ENCODE measurements around the gene TSPAN15.

Gene TSPAN15

DNA sequence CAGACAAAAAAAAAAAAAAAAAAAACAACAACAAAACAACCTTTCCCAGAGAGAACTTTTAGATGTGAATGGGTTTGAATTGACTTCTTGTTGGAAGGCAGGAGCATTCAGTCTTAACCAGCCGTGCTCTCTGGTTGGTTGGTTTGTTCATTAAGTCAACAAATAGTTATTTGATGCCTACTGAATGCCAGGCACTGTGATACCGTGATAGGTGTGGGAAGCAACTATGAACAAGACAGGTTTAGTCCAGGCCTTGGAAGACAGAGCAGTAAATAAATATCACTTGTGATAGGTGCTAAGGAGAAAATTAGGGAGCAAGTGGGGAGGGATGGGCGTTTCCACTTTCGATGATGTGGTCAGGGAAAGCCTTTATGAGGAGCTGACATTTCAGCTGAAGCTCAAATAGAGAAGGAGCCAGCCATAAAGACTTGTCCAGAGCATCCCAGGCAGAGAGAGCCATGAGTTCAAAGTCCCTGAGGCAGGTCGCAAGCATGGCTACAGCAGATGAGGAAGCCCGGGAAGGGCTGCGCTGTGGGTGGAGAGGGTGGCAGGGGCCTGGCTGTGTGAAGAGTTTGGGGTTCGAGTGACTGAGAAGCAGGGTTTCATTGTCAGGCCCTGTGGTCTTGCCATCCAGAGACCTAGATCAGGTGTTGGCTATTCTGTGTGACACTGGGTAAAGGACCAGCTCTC is 8.0 kb downstream of the TSPAN15 start:
- Histone ChIP-seq H3K27ac (ENCODE audit: low read depth, low read length, poor library complexity, severe bottlenecking) (no peak overlapping the region), H3K27me3 (ENCODE audit: insufficient read depth, low read length) (no peaks in the 10 kb centered on the region), H3K79me2 (ENCODE audit: insufficient read depth, low read length) (no peaks in the 10 kb centered on the region), H4K20me1 (ENCODE audit: insufficient read depth, low read length) (no peaks in the 10 kb centered on the region), H3K36me3 (ENCODE audit: insufficient read depth, low read length) (no peaks in the 10 kb centered on the region), H3F3A (ENCODE audit: insufficient read depth, low read length) (no peaks in the 10 kb centered on the region), H3K4me1 (ENCODE audit: insufficient read depth, low read length, severe bottlenecking) (no peaks in the 10 kb centered on the region), H3K9me3 (ENCODE audit: low read length) (no peaks in the 10 kb centered on the region), H3K9me2 (ENCODE audit: low read depth, low read length) (no peaks in the 10 kb centered on the region), H3K4me2 (ENCODE audit: low read length) (no peak overlapping the region), H2AFZ (ENCODE audit: low read length) (no peak overlapping the region), H3K4me3 (ENCODE audit: low read depth, low read length, poor library complexity, severe bottlenecking) (no peak overlapping the region), H3K9ac (ENCODE audit: low read length) (no peak overlapping the region)
- TF ChIP-seq, protein P1, sequence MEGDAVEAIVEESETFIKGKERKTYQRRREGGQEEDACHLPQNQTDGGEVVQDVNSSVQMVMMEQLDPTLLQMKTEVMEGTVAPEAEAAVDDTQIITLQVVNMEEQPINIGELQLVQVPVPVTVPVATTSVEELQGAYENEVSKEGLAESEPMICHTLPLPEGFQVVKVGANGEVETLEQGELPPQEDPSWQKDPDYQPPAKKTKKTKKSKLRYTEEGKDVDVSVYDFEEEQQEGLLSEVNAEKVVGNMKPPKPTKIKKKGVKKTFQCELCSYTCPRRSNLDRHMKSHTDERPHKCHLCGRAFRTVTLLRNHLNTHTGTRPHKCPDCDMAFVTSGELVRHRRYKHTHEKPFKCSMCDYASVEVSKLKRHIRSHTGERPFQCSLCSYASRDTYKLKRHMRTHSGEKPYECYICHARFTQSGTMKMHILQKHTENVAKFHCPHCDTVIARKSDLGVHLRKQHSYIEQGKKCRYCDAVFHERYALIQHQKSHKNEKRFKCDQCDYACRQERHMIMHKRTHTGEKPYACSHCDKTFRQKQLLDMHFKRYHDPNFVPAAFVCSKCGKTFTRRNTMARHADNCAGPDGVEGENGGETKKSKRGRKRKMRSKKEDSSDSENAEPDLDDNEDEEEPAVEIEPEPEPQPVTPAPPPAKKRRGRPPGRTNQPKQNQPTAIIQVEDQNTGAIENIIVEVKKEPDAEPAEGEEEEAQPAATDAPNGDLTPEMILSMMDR (IDR thresholded peaks at IDR 0.05; ENCODE audit: low read length): no peak
- no peak for TF ChIP-seq EZH2 (IDR thresholded peaks at IDR 0.05; ENCODE audit: borderline replicate concordance, low read length)

DNA sequence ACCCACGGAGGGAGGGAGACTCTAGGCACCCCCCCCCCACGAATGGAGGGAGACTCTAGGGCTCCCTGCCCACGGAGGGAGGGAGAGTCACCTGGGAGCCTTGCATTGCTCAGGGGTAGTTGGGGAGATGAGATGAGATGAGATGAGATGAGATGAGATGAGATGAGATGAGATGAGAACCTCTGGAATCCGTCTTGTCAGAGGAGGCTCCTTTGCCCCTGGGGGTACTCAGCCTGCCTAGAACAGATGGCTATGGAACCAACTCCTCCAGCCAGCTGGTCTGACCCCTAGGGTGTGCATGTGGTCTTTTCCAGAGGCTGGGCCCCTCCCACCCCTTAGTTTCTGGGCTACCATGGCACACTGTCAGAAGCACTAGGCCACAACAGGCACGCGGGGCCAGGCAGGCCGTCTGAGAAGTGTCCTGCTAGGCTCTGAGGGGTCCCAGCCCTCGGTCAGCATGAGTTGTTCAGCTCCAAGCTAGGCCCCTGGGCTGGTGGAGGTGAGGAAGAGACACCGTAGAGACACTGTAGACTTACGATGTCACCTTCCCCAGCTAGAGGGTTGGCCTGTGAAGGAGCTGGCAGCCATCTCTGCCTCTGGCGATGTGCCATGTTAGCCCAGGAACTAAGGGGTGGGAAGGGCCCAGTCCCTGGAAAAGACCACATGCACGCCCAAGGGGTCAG is 8.8 kb downstream of the TSPAN15 start:
- H4K20me1 ChIP-seq (ENCODE audit: insufficient read depth, low read length): no peaks in the 10 kb centered on the region
- H2AFZ ChIP-seq (ENCODE audit: low read length): no peak overlapping the region
- H3K9ac ChIP-seq (ENCODE audit: low read length): no peak overlapping the region
- TF ChIP-seq, protein P1 (IDR thresholded peaks at IDR 0.05; ENCODE audit: low read length): no peak
- no peak for TF ChIP-seq EZH2 (IDR thresholded peaks at IDR 0.05; ENCODE audit: borderline replicate concordance, low read length)
- no peaks in the 10 kb centered on the region for H3K9me2 ChIP-seq (ENCODE audit: low read depth, low read length)
- no peaks in the 10 kb centered on the region for H3K9me3 ChIP-seq (ENCODE audit: low read length)
- no peak overlapping the region for H3K4me2 ChIP-seq (ENCODE audit: low read length)
- H3K27ac ChIP-seq (ENCODE audit: low read depth, low read length, poor library complexity, severe bottlenecking): no peak overlapping the region
- H3K27me3 ChIP-seq (ENCODE audit: insufficient read depth, low read length): no peaks in the 10 kb centered on the region
- H3K36me3 ChIP-seq (ENCODE audit: insufficient read depth, low read length): no peaks in the 10 kb centered on the region
- no peaks in the 10 kb centered on the region for H3K4me1 ChIP-seq (ENCODE audit: insufficient read depth, low read length, severe bottlenecking)
- H3K79me2 ChIP-seq (ENCODE audit: insufficient read depth, low read length): no peaks in the 10 kb centered on the region
- no peaks in the 10 kb centered on the region for H3F3A ChIP-seq (ENCODE audit: insufficient read depth, low read length)
- H3K4me3 ChIP-seq (ENCODE audit: low read depth, low read length, poor library complexity, severe bottlenecking): no peak overlapping the region

DNA sequence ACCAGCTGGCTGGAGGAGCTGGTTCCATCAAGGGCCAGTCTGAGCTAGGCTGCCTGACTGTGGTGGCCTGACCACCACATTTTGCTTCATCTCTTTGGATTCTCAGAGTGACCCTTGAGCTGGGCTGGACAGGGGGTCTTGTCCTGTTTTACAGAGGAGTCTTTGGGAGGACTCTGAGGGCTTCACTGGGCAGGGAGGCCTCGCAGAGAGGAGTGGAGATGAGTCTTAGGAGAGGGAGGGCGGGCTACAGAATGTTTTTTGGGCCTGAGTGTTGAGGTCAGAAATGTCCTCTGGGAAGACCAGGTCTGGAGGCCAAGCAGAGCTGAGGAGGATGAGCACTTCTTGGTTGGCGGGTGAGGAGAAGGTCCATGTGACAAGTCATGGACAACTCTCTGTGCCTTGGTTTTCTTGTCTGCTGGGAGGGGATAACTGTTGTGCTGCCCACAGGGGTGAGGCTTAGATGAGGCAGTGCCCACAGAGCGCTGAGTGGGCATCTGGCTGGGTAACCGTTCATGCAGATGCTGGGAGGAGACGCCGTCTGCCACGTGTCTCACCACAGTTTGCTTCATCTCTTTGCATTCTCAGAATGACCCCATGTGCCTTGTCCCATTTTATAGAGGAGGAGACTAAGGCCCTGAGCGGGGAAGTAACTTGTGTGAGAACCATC is 9.4 kb downstream of the TSPAN15 start:
- TF ChIP-seq, protein P1 (IDR thresholded peaks at IDR 0.05; ENCODE audit: low read length): no peak
- no peak for TF ChIP-seq EZH2 (IDR thresholded peaks at IDR 0.05; ENCODE audit: borderline replicate concordance, low read length)
- H3K79me2 ChIP-seq (ENCODE audit: insufficient read depth, low read length): no peaks in the 10 kb centered on the region

More for the DNA sequence above, 9.4 kb downstream of the TSPAN15 start:
- no peaks in the 10 kb centered on the region for H3K4me1 ChIP-seq (ENCODE audit: insufficient read depth, low read length, severe bottlenecking)
- H4K20me1 ChIP-seq (ENCODE audit: insufficient read depth, low read length): no peaks in the 10 kb centered on the region
- no peaks in the 10 kb centered on the region for H3F3A ChIP-seq (ENCODE audit: insufficient read depth, low read length)
- H3K4me3 ChIP-seq (ENCODE audit: low read depth, low read length, poor library complexity, severe bottlenecking): no peak overlapping the region
- no peaks in the 10 kb centered on the region for H3K9me3 ChIP-seq (ENCODE audit: low read length)
- H2AFZ ChIP-seq (ENCODE audit: low read length): no peak overlapping the region
- H3K27ac ChIP-seq (ENCODE audit: low read depth, low read length, poor library complexity, severe bottlenecking): no peak overlapping the region
- no peak overlapping the region for H3K9ac ChIP-seq (ENCODE audit: low read length)
- H3K36me3 ChIP-seq (ENCODE audit: insufficient read depth, low read length): no peaks in the 10 kb centered on the region
- H3K9me2 ChIP-seq (ENCODE audit: low read depth, low read length): no peaks in the 10 kb centered on the region
- H3K4me2 ChIP-seq (ENCODE audit: low read length): no peak overlapping the region
- no peaks in the 10 kb centered on the region for H3K27me3 ChIP-seq (ENCODE audit: insufficient read depth, low read length)
